Dendritic cell treated with granulocyte-macrophage colony-stimulating factor and Interleukin-4, amounts not matched to agents 40 ng/mL and 50 ng/mL, for 4 days (primary cell): Measurements from ENCODE around the gene NPFFR2.

ENCODE experiments used
- H3K27ac Mint-ChIP-seq: one replicate; pipeline ENCODE4 v1.8.0; 2022; ENCODE audit warnings: mild to moderate bottlenecking, mixed read lengths
- H3K27me3 Mint-ChIP-seq: one replicate; pipeline ENCODE4 v1.8.0; 2022; ENCODE audit warnings: mild to moderate bottlenecking, mixed read lengths
- H3K36me3 Mint-ChIP-seq: one replicate; pipeline ENCODE4 v1.8.0; 2022; ENCODE audit warnings: low read depth, mixed read lengths
- H3K4me1 Mint-ChIP-seq: one replicate; pipeline ENCODE4 v1.8.0; 2022; ENCODE audit warnings: low read depth, mixed read lengths
- H3K4me3 Mint-ChIP-seq: one replicate; pipeline ENCODE4 v1.8.0; 2022; ENCODE audit warnings: mild to moderate bottlenecking, moderate library complexity, mixed read lengths
- H3K9me3 Mint-ChIP-seq: one replicate; pipeline ENCODE4 v1.8.0; 2022; ENCODE audit warnings: mixed read lengths
- intact Hi-C: fragments of 100-400 bp; cut with micrococcal nuclease; formaldehyde crosslinking; loops from one replicate; pipeline ENCODE4 v1.15.0; 2022

NPFFR2 gene

DNA sequence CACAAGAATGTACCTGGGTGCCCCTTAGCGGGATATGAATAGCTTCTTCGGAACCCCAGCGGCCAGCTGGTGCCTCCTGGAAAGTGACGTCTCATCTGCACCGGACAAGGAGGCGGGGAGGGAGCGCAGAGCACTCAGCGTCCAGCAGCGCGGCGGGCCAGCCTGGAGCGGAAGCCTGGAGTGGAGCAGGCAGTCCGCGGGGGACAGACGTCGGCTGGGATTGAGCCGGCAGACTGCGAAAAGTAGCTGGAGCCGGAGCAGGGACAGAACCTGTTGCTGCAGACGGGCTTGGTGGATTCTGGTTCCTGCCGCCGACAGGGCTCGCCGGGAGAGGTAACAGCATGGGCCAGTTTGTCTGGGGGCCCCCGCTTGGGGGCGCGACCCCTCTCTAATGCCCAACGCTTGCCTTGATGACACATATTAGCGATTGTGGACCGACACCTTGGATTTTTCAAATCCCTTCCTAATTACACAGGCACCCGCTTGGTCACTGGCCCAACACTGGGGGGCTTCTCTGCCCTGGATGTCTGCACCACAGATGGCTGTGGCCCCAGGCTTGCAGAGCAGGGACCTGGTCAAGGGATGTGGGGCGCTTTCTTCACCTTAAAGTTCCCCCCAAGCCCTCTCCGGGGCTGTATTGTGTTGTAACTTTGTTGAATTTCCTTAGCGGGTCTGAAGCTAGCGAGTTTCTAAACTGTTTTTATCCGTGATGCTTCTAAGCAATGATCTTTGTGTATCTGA, at the start of gene NPFFR2:
Gene NPFFR2, plus strand, starts transcription at position 133 of the 741 bp plus-strand sequence. CDS start 96,592 bp downstream, outside the sequence.
- Mint-ChIP-seq H3K27me3 (peaks cover 17% of the 10 kb centered on the region), H3K36me3 (no peaks in the 10 kb centered on the region)

DNA sequence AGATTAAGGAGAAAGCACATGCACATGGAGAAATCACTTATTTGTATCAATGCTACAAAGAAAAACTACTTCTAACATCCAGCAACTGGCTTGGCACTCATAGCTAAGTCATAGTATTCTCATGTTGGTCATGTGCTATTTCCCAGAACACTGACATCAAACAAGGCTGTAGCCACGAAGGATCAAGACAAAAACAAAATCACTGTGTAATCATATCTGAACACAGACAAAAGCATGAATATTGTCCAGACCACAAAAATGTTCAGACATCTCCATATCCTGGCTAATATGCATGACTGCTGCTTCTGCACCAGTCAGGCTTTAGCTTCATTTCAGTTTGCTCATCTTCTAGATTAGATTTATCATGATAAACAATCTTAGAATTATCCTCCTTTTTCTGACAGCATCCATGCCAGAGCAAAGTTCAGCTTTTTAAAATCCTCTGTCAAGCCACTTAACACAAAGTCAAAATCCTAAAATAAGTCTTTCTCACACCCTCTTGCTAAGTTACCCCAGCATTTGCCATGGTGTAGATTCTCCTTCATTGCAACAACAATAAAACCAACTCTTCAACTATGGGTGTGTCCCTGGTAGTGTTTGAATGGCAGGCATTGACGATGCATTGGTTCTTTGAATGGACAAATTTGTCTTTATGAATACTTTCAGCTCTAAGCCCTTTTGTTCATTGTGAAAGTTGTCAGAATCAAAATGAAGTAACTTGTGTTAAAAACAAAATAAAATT, 39.1 kb upstream of the NPFFR2 start:
- intact Hi-C loops, result no loop called here
- H3K4me3 Mint-ChIP-seq, result no peak overlapping the region
- no peaks in the 10 kb centered on the region for H3K36me3 Mint-ChIP-seq
- H3K27me3 Mint-ChIP-seq, result no peaks in the 10 kb centered on the region
- no peak overlapping the region for H3K27ac Mint-ChIP-seq
- H3K4me1 Mint-ChIP-seq, result no peaks in the 10 kb centered on the region
- H3K9me3 Mint-ChIP-seq, result peaks cover 26% of the 10 kb centered on the region

More for the DNA sequence above, at the start of gene NPFFR2:
- no peaks in the 10 kb centered on the region for H3K4me1 Mint-ChIP-seq
- H3K27ac Mint-ChIP-seq, result no peak within 1 kb of the TSS
- H3K4me3 Mint-ChIP-seq, result no peak within 1 kb of the TSS
- no peaks in the 10 kb centered on the region for H3K9me3 Mint-ChIP-seq
- intact Hi-C loops, result no loop called here

DNA sequence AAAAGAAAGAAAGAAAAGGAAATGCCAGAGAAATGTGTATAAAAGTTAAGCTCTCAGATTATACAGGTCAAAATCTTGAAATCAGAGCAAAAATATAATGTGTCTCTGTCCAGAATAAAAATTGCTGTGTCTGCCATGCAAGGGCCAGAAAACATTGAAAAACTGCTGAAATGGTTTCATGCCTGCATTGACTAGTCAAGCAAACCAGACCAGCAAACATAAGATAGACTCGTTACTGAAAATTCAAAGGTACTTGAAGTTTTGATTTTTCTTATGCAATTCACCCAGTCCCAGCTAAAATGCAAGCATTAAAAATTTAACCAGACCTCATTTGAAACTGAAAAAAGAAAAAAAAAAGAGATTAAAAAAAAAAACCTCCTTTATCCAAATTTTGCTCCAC, 37.2 kb upstream of the NPFFR2 start:
- intact Hi-C loops, result no loop called here
- Mint-ChIP-seq H3K27ac (no peak overlapping the region), H3K4me1 (no peaks in the 10 kb centered on the region), H3K36me3 (no peaks in the 10 kb centered on the region), H3K9me3 (peaks cover 37% of the 10 kb centered on the region), H3K4me3 (no peak overlapping the region), H3K27me3 (no peaks in the 10 kb centered on the region)

GRCh38 chr4:71995297-71995696, 36.5 kb upstream of the NPFFR2 start:
- intact Hi-C loops, result no loop called here
- Mint-ChIP-seq H3K4me1 (no peaks in the 10 kb centered on the region), H3K9me3 (peaks cover 30% of the 10 kb centered on the region), H3K27ac (no peak overlapping the region), H3K4me3 (no peak overlapping the region), H3K36me3 (no peaks in the 10 kb centered on the region), H3K27me3 (no peaks in the 10 kb centered on the region)

DNA sequence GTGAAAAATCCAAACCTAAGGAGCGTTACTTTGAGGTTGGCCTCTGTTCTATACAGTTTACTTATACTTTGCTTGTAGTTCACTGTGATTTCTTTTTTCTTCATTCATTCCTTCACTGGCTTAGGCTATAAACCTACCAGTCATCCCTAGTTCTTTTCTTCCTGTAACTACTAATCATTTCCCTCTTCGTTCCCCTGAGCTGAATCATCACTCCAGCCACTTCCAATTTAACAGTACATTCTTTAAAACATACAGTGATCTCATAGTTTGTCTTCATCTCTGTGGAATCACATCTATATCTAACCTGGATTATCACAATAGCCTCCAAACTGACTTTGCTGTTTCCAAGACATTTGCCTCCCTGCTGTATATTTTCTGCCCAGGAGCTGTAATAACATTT, 25.2 kb upstream of the NPFFR2 start:
- Mint-ChIP-seq H3K9me3 (no peaks in the 10 kb centered on the region), H3K27ac (no peak overlapping the region), H3K36me3 (no peaks in the 10 kb centered on the region)

DNA sequence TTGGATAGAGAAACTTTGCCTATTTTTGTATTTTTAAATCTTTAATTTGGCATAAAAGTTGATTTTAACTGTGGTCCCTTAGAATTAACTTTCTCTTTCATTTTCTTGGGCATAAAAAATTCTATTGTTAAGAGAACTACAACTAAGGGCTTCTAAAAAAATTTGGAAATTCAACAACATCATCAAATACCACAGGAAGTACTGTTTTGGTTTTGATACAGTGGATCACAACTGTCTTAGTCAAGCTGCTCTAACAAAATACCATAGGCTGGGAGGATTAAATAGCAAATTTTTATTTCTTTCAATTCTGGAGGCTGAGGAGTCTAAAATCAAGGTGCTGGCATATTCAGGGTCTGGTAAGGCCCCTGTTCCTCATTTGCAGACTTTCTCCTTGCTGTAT, 19.9 kb upstream of the NPFFR2 start:
- intact Hi-C loops, result no loop called here
- Mint-ChIP-seq H3K36me3 (no peaks in the 10 kb centered on the region), H3K27ac (no peak overlapping the region), H3K4me1 (no peaks in the 10 kb centered on the region), H3K4me3 (no peak overlapping the region), H3K9me3 (no peaks in the 10 kb centered on the region), H3K27me3 (no peaks in the 10 kb centered on the region)

More for the DNA sequence above, 25.2 kb upstream of the NPFFR2 start:
- Mint-ChIP-seq H3K4me3 (no peak overlapping the region), H3K27me3 (no peaks in the 10 kb centered on the region), H3K4me1 (no peaks in the 10 kb centered on the region)
- intact Hi-C loops, result no loop called here

DNA sequence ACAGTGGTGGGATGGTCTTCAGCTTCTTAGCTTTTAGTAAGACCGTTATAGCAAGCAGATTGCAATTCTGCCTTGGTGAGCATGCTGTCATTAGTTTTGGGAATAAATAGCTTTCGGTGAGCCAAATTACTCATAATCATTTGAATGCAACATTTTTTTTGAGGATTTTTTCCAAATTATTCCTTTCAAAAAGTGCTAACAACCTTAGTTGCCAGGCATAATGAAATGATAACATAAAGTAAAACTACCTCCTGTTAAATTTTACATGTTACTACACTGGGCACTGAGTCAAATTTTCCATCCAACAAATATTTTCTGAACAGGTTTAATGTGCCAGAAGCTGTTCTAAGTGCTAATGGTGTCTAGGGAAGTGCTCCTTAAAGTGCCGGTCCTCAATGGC, 15.8 kb upstream of the NPFFR2 start:
- no peaks in the 10 kb centered on the region for H3K36me3 Mint-ChIP-seq
- no peak overlapping the region for H3K27ac Mint-ChIP-seq
- H3K4me3 Mint-ChIP-seq, result no peak overlapping the region
- H3K9me3 Mint-ChIP-seq, result no peaks in the 10 kb centered on the region
- H3K4me1 Mint-ChIP-seq, result no peaks in the 10 kb centered on the region
- no peaks in the 10 kb centered on the region for H3K27me3 Mint-ChIP-seq
- intact Hi-C loops, result no loop called here

DNA sequence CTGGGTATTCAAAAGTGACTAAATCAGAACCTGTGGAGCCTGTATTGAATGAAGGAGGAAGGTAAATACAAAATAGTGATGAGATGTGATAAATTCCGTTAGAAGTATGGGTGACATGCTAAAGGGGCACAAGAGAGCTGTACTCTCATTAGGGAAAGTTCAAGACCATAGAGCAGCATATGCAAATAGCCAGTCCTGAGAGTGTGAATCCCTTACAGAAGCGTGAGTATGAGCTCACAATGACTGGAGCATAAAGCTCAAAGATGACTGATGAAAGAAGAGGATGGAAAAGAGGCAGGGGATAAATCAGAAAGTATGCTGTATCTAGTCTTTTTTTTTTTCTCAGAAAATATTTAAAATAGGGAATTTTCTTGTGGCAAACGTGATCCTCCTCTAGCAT, 12.1 kb upstream of the NPFFR2 start:
- intact Hi-C loops, result no loop called here
- Mint-ChIP-seq H3K36me3 (no peaks in the 10 kb centered on the region), H3K4me1 (no peaks in the 10 kb centered on the region), H3K4me3 (no peak overlapping the region), H3K9me3 (no peaks in the 10 kb centered on the region), H3K27me3 (no peaks in the 10 kb centered on the region), H3K27ac (no peak overlapping the region)

- H3K36me3 Mint-ChIP-seq, result no peaks in the 10 kb centered on the region
- H3K4me1 Mint-ChIP-seq, result no peaks in the 10 kb centered on the region
- intact Hi-C loops, result no loop called here
- no peak overlapping the region for H3K27ac Mint-ChIP-seq
- H3K27me3 Mint-ChIP-seq, result no peaks in the 10 kb centered on the region
- no peak overlapping the region for H3K4me3 Mint-ChIP-seq
- no peaks in the 10 kb centered on the region for H3K9me3 Mint-ChIP-seq
Observed at GRCh38 chr4:72022553-72022952, 9.2 kb upstream of the NPFFR2 start.

GRCh38 chr4:72055566-72055965, 23.8 kb downstream of the NPFFR2 start:
- Mint-ChIP-seq H3K4me3 (no peak overlapping the region), H3K27me3 (no peaks in the 10 kb centered on the region), H3K4me1 (no peaks in the 10 kb centered on the region), H3K27ac (no peak overlapping the region), H3K36me3 (no peaks in the 10 kb centered on the region), H3K9me3 (peaks cover 10% of the 10 kb centered on the region)
- intact Hi-C loops, result no loop called here

GRCh38 chr4:72063726-72064125, 31.9 kb downstream of the NPFFR2 start:
- intact Hi-C loops, result no loop called here
- Mint-ChIP-seq H3K4me3 (no peak overlapping the region), H3K27ac (no peak overlapping the region), H3K27me3 (no peaks in the 10 kb centered on the region), H3K9me3 (peaks cover 26% of the 10 kb centered on the region), H3K4me1 (no peaks in the 10 kb centered on the region), H3K36me3 (no peaks in the 10 kb centered on the region)

DNA sequence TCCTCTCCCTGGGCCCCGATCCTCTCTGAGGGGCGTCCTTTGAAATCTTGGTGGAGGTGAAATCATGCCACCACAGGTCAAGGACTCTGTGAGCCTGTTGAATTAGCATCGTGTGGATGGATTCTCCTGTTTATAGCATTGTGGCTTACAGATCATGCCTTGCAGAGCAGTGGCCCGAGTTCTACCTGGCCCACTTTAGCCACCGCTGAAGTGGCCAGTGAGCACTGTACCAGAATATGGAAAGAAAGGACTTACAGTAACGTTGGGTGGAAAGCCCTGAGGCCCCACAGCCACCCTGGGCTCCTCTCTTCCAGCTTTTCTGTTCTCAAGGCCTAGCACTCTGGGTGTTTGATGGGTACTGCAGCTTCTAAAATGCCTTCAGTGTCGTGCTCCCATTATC, 35.3 kb downstream of the NPFFR2 start:
- intact Hi-C loops, result no loop called here
- H3K4me1 Mint-ChIP-seq, result no peaks in the 10 kb centered on the region
- no peaks in the 10 kb centered on the region for H3K27me3 Mint-ChIP-seq
- no peaks in the 10 kb centered on the region for H3K36me3 Mint-ChIP-seq
- H3K4me3 Mint-ChIP-seq, result no peak overlapping the region
- no peak overlapping the region for H3K27ac Mint-ChIP-seq
- peaks cover 26% of the 10 kb centered on the region for H3K9me3 Mint-ChIP-seq

- Mint-ChIP-seq H3K36me3 (no peaks in the 10 kb centered on the region), H3K4me1 (no peaks in the 10 kb centered on the region), H3K9me3 (no peaks in the 10 kb centered on the region), H3K4me3 (no peak overlapping the region), H3K27me3 (no peaks in the 10 kb centered on the region), H3K27ac (no peak overlapping the region)
- intact Hi-C loops, result no loop called here
Observed at GRCh38 chr4:72073816-72074215, 42.0 kb downstream of the NPFFR2 start.

DNA sequence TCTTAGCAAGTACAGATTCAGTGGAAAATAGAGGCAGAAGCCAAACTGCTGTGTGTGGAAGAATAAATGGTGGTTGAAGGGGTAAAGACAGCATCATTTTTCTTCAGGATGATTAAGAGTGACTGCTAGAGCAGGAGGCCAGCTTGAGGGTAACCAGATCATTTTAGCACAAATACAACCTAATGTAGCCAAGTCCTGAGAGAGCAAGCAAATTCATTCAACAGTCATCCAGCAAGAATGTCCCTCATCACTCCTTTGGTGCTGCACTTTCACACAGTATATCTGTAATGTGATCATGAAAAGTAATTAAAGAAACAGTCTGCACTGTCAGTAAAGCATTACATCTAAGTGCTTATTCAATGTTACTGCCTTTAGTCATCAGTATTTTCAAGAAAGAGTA, 44.8 kb downstream of the NPFFR2 start:
- no peak overlapping the region for H3K27ac Mint-ChIP-seq
- intact Hi-C loops, result no loop called here
- no peaks in the 10 kb centered on the region for H3K4me1 Mint-ChIP-seq
- no peaks in the 10 kb centered on the region for H3K9me3 Mint-ChIP-seq
- H3K27me3 Mint-ChIP-seq, result no peaks in the 10 kb centered on the region
- no peaks in the 10 kb centered on the region for H3K36me3 Mint-ChIP-seq
- H3K4me3 Mint-ChIP-seq, result no peak overlapping the region
